ENCODE data around the gene PABPN1.

Gene PABPN1

GRCh38 chr14:23339506-23340268, 18.4 kb downstream of the PABPN1 start:
- no peak overlapping the region for H3K4me3 ChIP-seq (ENCODE audit: control insufficient read depth, low read depth, low read length)
- no peak for TF ChIP-seq CTCF (conservative IDR thresholded peaks at IDR 0.05; ENCODE audit: control insufficient read depth, insufficient read depth, low read depth, low read length)
- no peak for DNase-seq (ENCODE audit: low read depth)

- TF ChIP-seq CTCF (conservative IDR thresholded peaks at IDR 0.05; ENCODE audit: control insufficient read depth, insufficient read depth, low read depth, low read length), result no peak
- no peak overlapping the region for H3K4me3 ChIP-seq (ENCODE audit: control insufficient read depth, low read depth, low read length)
- DNase-seq (ENCODE audit: low read depth), result no peak
These were observed 23.2 kb downstream of the PABPN1 start for GRCh38 chr14:23344481-23344880.

- TF ChIP-seq CTCF (conservative IDR thresholded peaks at IDR 0.05; ENCODE audit: control insufficient read depth, insufficient read depth, low read depth, low read length), result no peak
- H3K4me3 ChIP-seq (ENCODE audit: control insufficient read depth, low read depth, low read length), result no peak overlapping the region
These were observed 24.9 kb downstream of the PABPN1 start for GRCh38 chr14:23345987-23346692.

GRCh38 chr14:23346693-23347405, 25.6 kb downstream of the PABPN1 start:
- DNase-seq (ENCODE audit: low read depth), result no peak
- no peak for TF ChIP-seq CTCF (conservative IDR thresholded peaks at IDR 0.05; ENCODE audit: control insufficient read depth, insufficient read depth, low read depth, low read length)
- no peak overlapping the region for H3K4me3 ChIP-seq (ENCODE audit: control insufficient read depth, low read depth, low read length)

More at GRCh38 chr14:23345987-23346692, 24.9 kb downstream of the PABPN1 start:
- DNase-seq (ENCODE audit: low read depth), result no peak

GRCh38 chr14:23347406-23348296, 26.4 kb downstream of the PABPN1 start:
- TF ChIP-seq CTCF (conservative IDR thresholded peaks at IDR 0.05; ENCODE audit: control insufficient read depth, insufficient read depth, low read depth, low read length), result no peak
- no peak overlapping the region for H3K4me3 ChIP-seq (ENCODE audit: control insufficient read depth, low read depth, low read length)
- no peak for DNase-seq (ENCODE audit: low read depth)

- DNase-seq (ENCODE audit: low read depth), result no peak
- H3K4me3 ChIP-seq (ENCODE audit: control insufficient read depth, low read depth, low read length), result no peak overlapping the region
- TF ChIP-seq CTCF (conservative IDR thresholded peaks at IDR 0.05; ENCODE audit: control insufficient read depth, insufficient read depth, low read depth, low read length), result no peak
These were observed 27.0 kb downstream of the PABPN1 start for GRCh38 chr14:23348297-23348655.
